Astrocyte (in vitro differentiated cells and primary cell): ENCODE data around the gene SMIM45.

ENCODE experiments used
- DNase-seq: peaks from one replicate; pipeline ENCODE4 v3.0.0-alpha.2; 2010; ENCODE audit warnings: low read depth
- FAIRE-seq: peaks from 2 replicates; lab custom pipeline; 2011; peaks lifted over from hg19 to GRCh38; lab: Jason Lieb, UNC
- H2AFZ ChIP-seq: 2 replicates; pipeline ENCODE4 v1.6.0; 2012; ENCODE audit warnings: low read depth, low read length, inconsistent platforms
- H3K27ac ChIP-seq: 2 replicates; pipeline ENCODE4 v1.5.1; 2011; ENCODE audit warnings: low read depth, low read length, inconsistent platforms
- H3K27me3 ChIP-seq: 2 replicates; pipeline ENCODE4 v1.6.0; 2011; ENCODE audit warnings: low read length, inconsistent platforms; ENCODE audit not compliant: insufficient read depth
- H3K36me3 ChIP-seq: 2 replicates; pipeline ENCODE4 v1.5.1; 2011; ENCODE audit warnings: low read length, inconsistent platforms; ENCODE audit not compliant: insufficient read depth
- H3K4me1 ChIP-seq: 2 replicates; pipeline ENCODE4 v1.5.1; 2011; ENCODE audit warnings: low read length, inconsistent platforms; ENCODE audit not compliant: insufficient read depth
- H3K4me2 ChIP-seq: 2 replicates; pipeline ENCODE4 v1.6.0; 2012; ENCODE audit warnings: low read length, inconsistent platforms
- H3K4me3 ChIP-seq: 2 replicates; pipeline ENCODE4 v1.5.1; 2011; ENCODE audit warnings: low read depth, mild to moderate bottlenecking, low read length, inconsistent platforms; ENCODE audit not compliant: insufficient read depth
- H3K79me2 ChIP-seq: 2 replicates; pipeline ENCODE4 v1.6.0; 2012; ENCODE audit warnings: mild to moderate bottlenecking, low read length, inconsistent platforms; ENCODE audit not compliant: insufficient read depth
- H3K9ac ChIP-seq: 2 replicates; pipeline ENCODE4 v1.6.0; 2012; ENCODE audit warnings: mild to moderate bottlenecking, low read length, inconsistent platforms
- H3K9me3 ChIP-seq: 2 replicates; pipeline ENCODE4 v1.5.1; 2012; ENCODE audit warnings: low read depth, mild to moderate bottlenecking, low read length, inconsistent platforms; ENCODE audit not compliant: insufficient read depth
- H4K20me1 ChIP-seq: 2 replicates; pipeline ENCODE4 v1.6.0; 2012; ENCODE audit warnings: low read length, inconsistent platforms; ENCODE audit not compliant: insufficient read depth
- H3K27ac Mint-ChIP-seq: one replicate; pipeline ENCODE4 v1.8.0; 2021; ENCODE audit warnings: mild to moderate bottlenecking, mixed read lengths; ENCODE audit not compliant: unreplicated experiment
- H3K27me3 Mint-ChIP-seq: one replicate; pipeline ENCODE4 v1.8.0; 2021; ENCODE audit warnings: low read depth, mixed read lengths; ENCODE audit not compliant: unreplicated experiment
- H3K36me3 Mint-ChIP-seq: one replicate; pipeline ENCODE4 v1.8.0; 2021; ENCODE audit warnings: low read depth, mixed read lengths; ENCODE audit not compliant: unreplicated experiment
- H3K4me1 Mint-ChIP-seq: one replicate; pipeline ENCODE4 v1.8.0; 2021; ENCODE audit warnings: low read depth, mixed read lengths; ENCODE audit not compliant: unreplicated experiment
- H3K4me3 Mint-ChIP-seq: one replicate; pipeline ENCODE4 v1.8.0; 2021; ENCODE audit warnings: mild to moderate bottlenecking, moderate library complexity, mixed read lengths; ENCODE audit not compliant: unreplicated experiment
- H3K9me3 Mint-ChIP-seq: one replicate; pipeline ENCODE4 v1.8.0; 2021; ENCODE audit warnings: mild to moderate bottlenecking, mixed read lengths; ENCODE audit not compliant: unreplicated experiment
- EZH2 ChIP-seq: IDR thresholded peaks from 2 replicates; pipeline ENCODE4 v1.6.1; 2012; ENCODE audit warnings: mild to moderate bottlenecking, low read length, inconsistent platforms; ENCODE audit not compliant: insufficient read depth
- TF ChIP-seq, protein P1 (sequence below): IDR thresholded peaks from 2 replicates; pipeline ENCODE4 v1.5.1; 2011; ENCODE audit warnings: low read depth, mild to moderate bottlenecking, inconsistent platforms, low read length, moderate library complexity; ENCODE audit not compliant: insufficient read depth

SMIM45 gene

DNA sequence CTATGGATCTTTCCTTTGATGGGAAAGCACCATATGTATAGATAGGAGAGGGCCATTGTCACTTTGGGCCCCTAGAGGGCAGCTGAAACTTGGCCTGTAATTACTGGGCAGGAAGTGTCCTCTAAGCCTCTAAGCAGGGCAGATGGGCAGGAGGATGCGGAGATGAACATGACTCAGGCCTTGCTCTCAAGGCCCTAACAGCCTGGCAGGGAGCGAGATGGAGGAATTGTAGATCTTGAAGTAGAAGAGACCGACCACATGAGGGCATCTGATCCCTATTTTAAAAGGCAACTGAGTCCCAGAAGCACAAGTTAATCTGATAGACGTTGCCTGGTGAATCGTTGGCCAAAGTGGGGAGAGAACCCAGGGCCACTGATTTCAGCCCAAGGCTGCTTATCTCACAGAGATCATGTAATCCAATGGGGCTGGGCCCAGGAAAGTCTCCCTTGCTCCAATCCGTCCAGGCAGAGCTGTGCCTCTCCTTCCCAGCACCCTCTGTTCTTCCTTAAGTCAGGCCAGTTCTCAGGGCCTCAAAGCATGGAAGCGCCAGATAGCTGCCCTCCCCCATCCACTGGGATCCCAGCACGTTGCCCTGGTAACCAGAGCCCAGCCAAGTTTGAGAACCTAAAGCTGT, 14.8 kb downstream of the SMIM45 start:
- H3K9ac ChIP-seq, result no peak overlapping the region
- DNase-seq, result peak; percentile 75
- H3K4me2 ChIP-seq, result no peak overlapping the region
- peak; percentile 52 for FAIRE-seq
- H3K4me1 Mint-ChIP-seq, result peaks cover 5% of the 10 kb centered on the region
- peaks cover 30% of the 10 kb centered on the region for H3K27me3 Mint-ChIP-seq
- no peaks in the 10 kb centered on the region for H3K36me3 ChIP-seq
- no peak overlapping the region for H3K4me3 ChIP-seq
- peaks cover 2% of the 10 kb centered on the region for H3K27me3 ChIP-seq
- H3K4me1 ChIP-seq, result peaks cover 3% of the 10 kb centered on the region
- H3K27ac ChIP-seq, result no peak overlapping the region
- no peaks in the 10 kb centered on the region for H3K9me3 ChIP-seq
- no peaks in the 10 kb centered on the region for H3K9me3 Mint-ChIP-seq
- H4K20me1 ChIP-seq, result no peaks in the 10 kb centered on the region
- peak overlapping the region; percentile 35 for H3K4me3 Mint-ChIP-seq
- peak overlapping the region; percentile 62 for H3K27ac Mint-ChIP-seq
- H2AFZ ChIP-seq, result peak overlapping the region; percentile 63
- H3K36me3 Mint-ChIP-seq, result no peaks in the 10 kb centered on the region
- no peak for TF ChIP-seq EZH2
- TF ChIP-seq, protein P1, sequence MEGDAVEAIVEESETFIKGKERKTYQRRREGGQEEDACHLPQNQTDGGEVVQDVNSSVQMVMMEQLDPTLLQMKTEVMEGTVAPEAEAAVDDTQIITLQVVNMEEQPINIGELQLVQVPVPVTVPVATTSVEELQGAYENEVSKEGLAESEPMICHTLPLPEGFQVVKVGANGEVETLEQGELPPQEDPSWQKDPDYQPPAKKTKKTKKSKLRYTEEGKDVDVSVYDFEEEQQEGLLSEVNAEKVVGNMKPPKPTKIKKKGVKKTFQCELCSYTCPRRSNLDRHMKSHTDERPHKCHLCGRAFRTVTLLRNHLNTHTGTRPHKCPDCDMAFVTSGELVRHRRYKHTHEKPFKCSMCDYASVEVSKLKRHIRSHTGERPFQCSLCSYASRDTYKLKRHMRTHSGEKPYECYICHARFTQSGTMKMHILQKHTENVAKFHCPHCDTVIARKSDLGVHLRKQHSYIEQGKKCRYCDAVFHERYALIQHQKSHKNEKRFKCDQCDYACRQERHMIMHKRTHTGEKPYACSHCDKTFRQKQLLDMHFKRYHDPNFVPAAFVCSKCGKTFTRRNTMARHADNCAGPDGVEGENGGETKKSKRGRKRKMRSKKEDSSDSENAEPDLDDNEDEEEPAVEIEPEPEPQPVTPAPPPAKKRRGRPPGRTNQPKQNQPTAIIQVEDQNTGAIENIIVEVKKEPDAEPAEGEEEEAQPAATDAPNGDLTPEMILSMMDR, result peak; percentile 35
- H3K79me2 ChIP-seq, result no peaks in the 10 kb centered on the region

DNA sequence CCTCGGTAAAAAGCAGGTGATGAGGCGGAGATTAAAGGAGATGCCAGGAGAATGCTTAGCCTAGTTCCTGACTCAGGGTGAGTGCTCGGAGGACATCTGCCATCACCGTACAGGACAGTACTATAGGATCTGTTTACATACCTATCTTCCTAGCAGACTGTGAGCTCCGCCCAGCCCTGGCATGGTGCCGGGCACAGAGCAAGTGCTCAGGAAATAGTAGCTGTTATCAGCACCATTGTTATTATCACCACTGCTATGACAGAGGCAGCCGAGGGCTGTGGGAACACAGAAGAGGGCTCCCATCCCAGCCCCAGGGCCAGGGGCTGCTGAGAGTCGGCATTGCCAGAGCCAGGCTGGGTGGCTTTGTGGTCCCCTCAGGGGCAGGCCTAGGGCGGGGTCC, 16.7 kb downstream of the SMIM45 start:
- H3K27ac Mint-ChIP-seq, result no peak overlapping the region
- no peaks in the 10 kb centered on the region for H4K20me1 ChIP-seq
- no peaks in the 10 kb centered on the region for H3K9me3 ChIP-seq
- H3K4me3 Mint-ChIP-seq, result no peak overlapping the region
- H3K27me3 Mint-ChIP-seq, result peaks cover 34% of the 10 kb centered on the region
- no peak overlapping the region for H3K9ac ChIP-seq
- H3K27me3 ChIP-seq, result peaks cover 6% of the 10 kb centered on the region
- no peak overlapping the region for H3K4me2 ChIP-seq
- no peak for DNase-seq
- no peak for FAIRE-seq
- H3K4me3 ChIP-seq, result no peak overlapping the region
- no peaks in the 10 kb centered on the region for H3K36me3 Mint-ChIP-seq
- TF ChIP-seq EZH2, result no peak
- TF ChIP-seq, protein P1, result no peak
- no peaks in the 10 kb centered on the region for H3K36me3 ChIP-seq
- H2AFZ ChIP-seq, result no peak overlapping the region
- H3K4me1 Mint-ChIP-seq, result peaks cover 5% of the 10 kb centered on the region
- H3K27ac ChIP-seq, result no peak overlapping the region
- H3K4me1 ChIP-seq, result peaks cover 3% of the 10 kb centered on the region
- H3K79me2 ChIP-seq, result no peaks in the 10 kb centered on the region
- peaks cover 4% of the 10 kb centered on the region for H3K9me3 Mint-ChIP-seq

DNA sequence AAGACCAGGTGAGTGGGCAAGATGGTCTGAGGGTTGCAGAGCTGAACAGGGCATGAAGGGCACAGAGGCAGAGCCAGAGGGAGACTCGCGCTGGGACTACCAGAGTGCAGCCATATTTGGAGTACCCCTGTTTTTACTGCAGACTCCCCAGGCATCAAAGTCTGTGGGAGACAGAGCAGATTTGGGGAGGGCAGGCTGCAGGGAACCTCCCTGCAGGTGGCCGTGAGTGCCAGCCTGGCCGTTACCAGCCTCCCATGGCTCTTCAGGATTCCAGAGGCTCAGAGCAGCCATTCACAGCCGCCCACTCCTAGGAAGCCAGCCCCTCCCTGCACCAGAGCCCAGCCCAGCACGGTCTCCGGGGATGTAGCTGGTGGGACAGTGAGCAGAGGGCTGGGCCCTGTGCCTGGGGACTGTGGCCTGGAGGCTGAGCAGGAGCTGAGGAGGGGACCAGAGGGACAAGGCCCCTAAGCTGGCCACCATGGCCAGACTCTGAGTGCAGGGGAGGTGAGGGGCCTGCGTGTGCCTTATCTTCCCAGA, 17.2 kb downstream of the SMIM45 start, which contains the start of gene SEPTIN3:
SEPTIN3 (plus strand) TSS at position 334 of the 537 bp plus-strand sequence. CDS start 2,050 bp downstream, outside the sequence.
- Histone ChIP-seq H3K9me3 (no peaks in the 10 kb centered on the region), H3K79me2 (no peaks in the 10 kb centered on the region), H3K4me1 (peaks cover 3% of the 10 kb centered on the region), H3K4me2 (no peak within 1 kb of the TSS), H3K4me3 (no peak within 1 kb of the TSS), H3K27me3 (peaks cover 6% of the 10 kb centered on the region), H3K36me3 (no peaks in the 10 kb centered on the region), H4K20me1 (no peaks in the 10 kb centered on the region), H2AFZ (no peak within 1 kb of the TSS), H3K9ac (no peak within 1 kb of the TSS), H3K27ac (no peak within 1 kb of the TSS)
- Mint-ChIP-seq H3K9me3 (peaks cover 4% of the 10 kb centered on the region), H3K36me3 (no peaks in the 10 kb centered on the region), H3K27ac (no peak within 1 kb of the TSS), H3K4me3 (no peak within 1 kb of the TSS), H3K27me3 (peaks cover 29% of the 10 kb centered on the region), H3K4me1 (peaks cover 5% of the 10 kb centered on the region)
- no peak for TF ChIP-seq EZH2
- TF ChIP-seq, protein P1, result no peak
- no peak for DNase-seq
- FAIRE-seq, result no peak
